ENCODE measurements around the gene ZNF619. TPM values are rescaled to one million over a fixed set of nuclear protein-coding genes. Genes with fewer than 3 reads are reported as not detected.

ZNF619 gene
- total RNA-seq, 6 experiments from 2014 or later = 2.0 to 5.2 (median 4.5) TPM

DNA sequence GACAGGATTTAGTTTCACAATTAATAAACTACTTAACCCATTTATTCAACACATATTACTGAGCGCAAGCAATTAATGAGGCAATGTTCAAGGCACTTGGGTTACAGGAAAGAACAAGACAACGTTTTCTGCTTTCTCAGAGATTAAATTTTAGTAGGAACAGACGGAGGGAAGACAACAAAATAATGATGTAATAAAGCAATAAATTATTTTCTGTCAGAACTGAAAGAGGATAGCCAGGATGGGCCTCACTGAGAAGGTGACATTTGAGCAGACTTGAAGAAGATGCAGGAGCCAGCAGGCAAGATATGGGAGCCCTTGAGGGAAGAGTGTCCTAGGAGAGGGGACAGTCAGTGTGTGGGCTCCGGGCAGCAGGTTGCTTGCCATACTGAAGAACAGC is 31.0 kb upstream of the ZNF619 start:
- DNase-seq (no peak), ATAC-seq (no peak)
- no peaks in the 10 kb centered on the region for H3K4me1 ChIP-seq
- H3K27ac ChIP-seq = no peak overlapping the region
- TF ChIP-seq POLR2A (IDR thresholded peaks at IDR 0.05) = no peak
- TF ChIP-seq, protein P1, sequence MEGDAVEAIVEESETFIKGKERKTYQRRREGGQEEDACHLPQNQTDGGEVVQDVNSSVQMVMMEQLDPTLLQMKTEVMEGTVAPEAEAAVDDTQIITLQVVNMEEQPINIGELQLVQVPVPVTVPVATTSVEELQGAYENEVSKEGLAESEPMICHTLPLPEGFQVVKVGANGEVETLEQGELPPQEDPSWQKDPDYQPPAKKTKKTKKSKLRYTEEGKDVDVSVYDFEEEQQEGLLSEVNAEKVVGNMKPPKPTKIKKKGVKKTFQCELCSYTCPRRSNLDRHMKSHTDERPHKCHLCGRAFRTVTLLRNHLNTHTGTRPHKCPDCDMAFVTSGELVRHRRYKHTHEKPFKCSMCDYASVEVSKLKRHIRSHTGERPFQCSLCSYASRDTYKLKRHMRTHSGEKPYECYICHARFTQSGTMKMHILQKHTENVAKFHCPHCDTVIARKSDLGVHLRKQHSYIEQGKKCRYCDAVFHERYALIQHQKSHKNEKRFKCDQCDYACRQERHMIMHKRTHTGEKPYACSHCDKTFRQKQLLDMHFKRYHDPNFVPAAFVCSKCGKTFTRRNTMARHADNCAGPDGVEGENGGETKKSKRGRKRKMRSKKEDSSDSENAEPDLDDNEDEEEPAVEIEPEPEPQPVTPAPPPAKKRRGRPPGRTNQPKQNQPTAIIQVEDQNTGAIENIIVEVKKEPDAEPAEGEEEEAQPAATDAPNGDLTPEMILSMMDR (IDR thresholded peaks at IDR 0.05) = no peak
- intact Hi-C loops (cut with DNase I) = no loop called here
- no peaks in the 10 kb centered on the region for H3K27me3 ChIP-seq
- no peak overlapping the region for H3K4me3 ChIP-seq
- no peaks in the 10 kb centered on the region for H3K9me3 ChIP-seq
- H3K36me3 ChIP-seq = peaks cover 0 to 19% (median 0%) of the 10 kb centered on the region in 4 donors
- WGBS (ENCODE audit: insufficient coverage, low coverage, low lambda C conversion rate, missing lambda C conversion rate) = 74% methylated on average over 4 of the region's 4 CpGs

DNA sequence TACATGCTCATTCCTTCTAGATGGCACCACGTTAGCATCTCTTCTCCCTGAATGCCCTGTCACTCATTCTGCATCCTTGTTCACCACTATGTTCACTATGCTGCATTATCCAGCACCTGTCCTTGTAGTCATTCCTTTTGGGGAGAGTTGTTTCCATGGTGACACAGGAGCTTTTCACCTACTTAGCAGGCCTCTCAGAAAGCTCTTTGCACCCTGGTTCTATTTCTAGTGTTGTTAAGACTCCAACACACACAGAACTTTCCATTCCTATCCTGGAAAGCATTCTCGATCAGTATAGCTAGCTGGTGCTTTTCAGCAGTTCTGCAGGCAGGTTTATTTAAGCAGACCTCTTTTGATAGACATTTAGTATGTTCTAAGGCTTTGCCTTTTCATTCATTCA is 26.5 kb upstream of the ZNF619 start:
- ATAC-seq (no peak), DNase-seq (no peak)
- 93% methylated on average over 2 of the region's 2 CpGs for WGBS (ENCODE audit: insufficient coverage, low coverage, low lambda C conversion rate, missing lambda C conversion rate)
- TF ChIP-seq, protein P1 (IDR thresholded peaks at IDR 0.05) = no peak
- no peak for TF ChIP-seq POLR2A (IDR thresholded peaks at IDR 0.05)
- peaks cover 0 to 12% (median 0%) of the 10 kb centered on the region in 4 donors for H3K36me3 ChIP-seq
- no peaks in the 10 kb centered on the region for H3K27me3 ChIP-seq
- H3K4me1 ChIP-seq = peaks cover 0 to 19% (median 6%) of the 10 kb centered on the region in 4 donors
- H3K27ac ChIP-seq = no peak overlapping the region
- no peak overlapping the region for H3K4me3 ChIP-seq
- H3K9me3 ChIP-seq = no peaks in the 10 kb centered on the region
- intact Hi-C loops (cut with DNase I) = no loop called here

- peaks cover 0 to 1% (median 0%) of the 10 kb centered on the region in 4 donors for H3K36me3 ChIP-seq
- intact Hi-C loops (cut with DNase I) = no loop called here
- no peak overlapping the region for H3K4me3 ChIP-seq
- H3K9me3 ChIP-seq = no peaks in the 10 kb centered on the region
- H3K4me1 ChIP-seq = peaks cover 0 to 19% (median 6%) of the 10 kb centered on the region in 4 donors
- DNase-seq (no peak), ATAC-seq (no peak)
- TF ChIP-seq POLR2A (IDR thresholded peaks at IDR 0.05) = no peak
- TF ChIP-seq, protein P1 (IDR thresholded peaks at IDR 0.05) = no peak
- no peaks in the 10 kb centered on the region for H3K27me3 ChIP-seq
- no peak overlapping the region for H3K27ac ChIP-seq
These were observed 25.4 kb upstream of the ZNF619 start for GRCh38 chr3:40451551-40451950.

GRCh38 chr3:40452057-40452456 is 24.9 kb upstream of the ZNF619 start:
- ATAC-seq = no peak
- WGBS (ENCODE audit: insufficient coverage, low coverage, low lambda C conversion rate, missing lambda C conversion rate) = 74% methylated on average over 1 of the region's 1 CpG

More at GRCh38 chr3:40452057-40452456, 24.9 kb upstream of the ZNF619 start:
- TF ChIP-seq, protein P1 (IDR thresholded peaks at IDR 0.05) = no peak
- TF ChIP-seq POLR2A (IDR thresholded peaks at IDR 0.05) = no peak
- peaks cover 0 to 19% (median 6%) of the 10 kb centered on the region in 4 donors for H3K4me1 ChIP-seq
- H3K36me3 ChIP-seq = no peaks in the 10 kb centered on the region
- H3K4me3 ChIP-seq = peak overlapping the region in 2 of 3 donors; percentile 68 to 73
- no peaks in the 10 kb centered on the region for H3K9me3 ChIP-seq
- H3K27ac ChIP-seq = peak overlapping the region in 1 of 3 donors; percentile 96
- no peaks in the 10 kb centered on the region for H3K27me3 ChIP-seq
- DNase-seq = no peak
- intact Hi-C loops (cut with DNase I) = no loop called here
